GM23338 (cell line): Measurements from ENCODE around the gene SPEM2. TPM values are rescaled to one million over a fixed set of nuclear protein-coding genes. Genes with fewer than 3 reads are reported as not detected.

Source experiments
- ATAC-seq: fragments of 200-7000 bp; cut with Tn5 transposase; 3 replicates; pipeline ENCODE4 v1.9.1; 2020
- DNase-seq: peaks from one replicate; pipeline ENCODE4 v3.0.0-alpha.2; 2015; ENCODE audit warnings: low spot score
- H2AFZ ChIP-seq: fragments of 200-600 bp; sonication (generic); 2 replicates; pipeline ENCODE4 v1.8.0; 2016; ENCODE audit warnings: antibody characterized with exemption, mild to moderate bottlenecking, moderate library complexity
- H3F3A ChIP-seq: fragments of 200-600 bp; sonication (generic); replicated peaks from 2 replicates; pipeline ENCODE4 v1.8.0; 2017; ENCODE audit warnings: antibody characterized with exemption, mixed run types, low read depth
- H3K27ac ChIP-seq: fragments of 200-600 bp; sonication (generic); 2 replicates; pipeline ENCODE4 v1.6.1; 2016; ENCODE audit warnings: low read depth
- H3K27me3 ChIP-seq: fragments of 200-600 bp; sonication (generic); 2 replicates; pipeline ENCODE4 v1.8.0; 2016; ENCODE audit warnings: mild to moderate bottlenecking, mixed run types, moderate library complexity; ENCODE audit not compliant: insufficient read depth
- H3K36me3 ChIP-seq: fragments of 200-600 bp; sonication (generic); 2 replicates; pipeline ENCODE4 v1.8.0; 2016; ENCODE audit warnings: mild to moderate bottlenecking; ENCODE audit not compliant: insufficient read depth
- H3K4me1 ChIP-seq: fragments of 200-600 bp; sonication (generic); 2 replicates; pipeline ENCODE4 v1.8.0; 2016; ENCODE audit warnings: mild to moderate bottlenecking, moderate library complexity; ENCODE audit not compliant: insufficient read depth
- H3K4me2 ChIP-seq: fragments of 200-600 bp; sonication (generic); 2 replicates; pipeline ENCODE4 v1.7.1; 2017; ENCODE audit warnings: mixed run types
- H3K4me3 ChIP-seq: fragments of 200-600 bp; sonication (generic); 2 replicates; pipeline ENCODE4 v1.6.1; 2016; ENCODE audit warnings: mixed run types
- H3K79me2 ChIP-seq: fragments of 200-600 bp; sonication (generic); replicated peaks from 2 replicates; pipeline ENCODE4 v1.8.0; 2017; ENCODE audit warnings: mild to moderate bottlenecking; ENCODE audit not compliant: insufficient read depth
- H3K9me2 ChIP-seq: fragments of 200-600 bp; sonication (generic); 2 replicates; pipeline ENCODE4 v1.8.0; 2017; ENCODE audit not compliant: insufficient read depth
- H4K20me1 ChIP-seq: fragments of 200-600 bp; sonication (generic); replicated peaks from 2 replicates; pipeline ENCODE4 v1.8.0; 2017; ENCODE audit warnings: mild to moderate bottlenecking; ENCODE audit not compliant: insufficient read depth
- H3K27ac Mint-ChIP-seq: 2 replicates; pipeline ENCODE4 v1.8.0; 2020; ENCODE audit warnings: inconsistent platforms, mild to moderate bottlenecking, moderate library complexity, mixed read lengths
- H3K27me3 Mint-ChIP-seq: 3 replicates; pipeline ENCODE4 v1.8.0; 2022; ENCODE audit warnings: low read depth, mild to moderate bottlenecking, moderate library complexity, mixed read lengths, inconsistent platforms; ENCODE audit not compliant: insufficient read depth, poor library complexity
- H3K36me3 Mint-ChIP-seq: 3 replicates; pipeline ENCODE4 v1.8.0; 2021; ENCODE audit warnings: low read depth, mild to moderate bottlenecking, inconsistent platforms, moderate library complexity, mixed read lengths
- H3K4me1 Mint-ChIP-seq: 3 replicates; pipeline ENCODE4 v1.8.0; 2020; ENCODE audit warnings: mild to moderate bottlenecking, inconsistent platforms, mixed read lengths
- H3K4me3 Mint-ChIP-seq: 3 replicates; pipeline ENCODE4 v1.8.0; 2021; ENCODE audit warnings: moderate library complexity, mild to moderate bottlenecking, inconsistent platforms, mixed read lengths
- H3K9me3 Mint-ChIP-seq: 3 replicates; pipeline ENCODE4 v1.8.0; 2020; ENCODE audit warnings: moderate library complexity, mild to moderate bottlenecking, inconsistent platforms, mixed read lengths
- CREB1 ChIP-seq: fragments of 250-450 bp; sonication (Bioruptor Pico); IDR thresholded peaks from 2 replicates; pipeline ENCODE4 v1.5.0; 2020; ENCODE audit warnings: low read depth, mild to moderate bottlenecking, moderate library complexity
- CTCF ChIP-seq, 2 experiments: fragments of 200-600 bp in 1 of 2; sonication (generic) in 1 of 2; conservative IDR thresholded peaks; 2 replicates each; pipeline versions ENCODE4 v1.5.1 to v1.6.1; 2016 to 2017; ENCODE audit warnings: antibody characterized with exemption in 2 of 2, low read depth in 2 of 2, mild to moderate bottlenecking in 2 of 2, moderate library complexity in 1 of 2
- ETS1 ChIP-seq: IDR thresholded peaks from 2 replicates; pipeline ENCODE4 v1.6.1; 2016; ENCODE audit warnings: antibody characterized with exemption
- EZH2 ChIP-seq: fragments of 200-600 bp; sonication (generic); IDR thresholded peaks from one replicate; pipeline ENCODE4 v1.8.0; 2017; ENCODE audit warnings: antibody characterized with exemption, mild to moderate bottlenecking, low read depth; ENCODE audit not compliant: unreplicated experiment
- JUNB ChIP-seq: IDR thresholded peaks from one replicate; pipeline ENCODE4 v1.6.1; 2016; ENCODE audit warnings: antibody characterized with exemption; ENCODE audit not compliant: unreplicated experiment
- NANOG ChIP-seq: IDR thresholded peaks from 2 replicates; pipeline ENCODE4 v1.6.1; 2016; ENCODE audit warnings: antibody characterized with exemption, borderline replicate concordance
- REST ChIP-seq: IDR thresholded peaks from one replicate; pipeline ENCODE4 v1.6.1; 2018; ENCODE audit warnings: antibody characterized with exemption; ENCODE audit not compliant: unreplicated experiment
- STAT1 ChIP-seq: IDR thresholded peaks from one replicate; pipeline ENCODE4 v1.6.1; 2016; ENCODE audit warnings: antibody characterized with exemption; ENCODE audit not compliant: unreplicated experiment
- ZNF114 ChIP-seq: fragments of 250-450 bp; sonication (Bioruptor Pico); IDR thresholded peaks from 2 replicates; pipeline ENCODE4 v1.5.0; 2020; ENCODE audit warnings: mild to moderate bottlenecking, moderate library complexity
- ZNF462 ChIP-seq: fragments of 250-450 bp; sonication (Bioruptor Pico); IDR thresholded peaks from 2 replicates; pipeline ENCODE4 v1.5.0; 2020; ENCODE audit warnings: mild to moderate bottlenecking, moderate library complexity
- polyA plus RNA-seq: library from polyadenylated mRNA; unstranded; fragments of >200 nt; fragmentation: Nextera tagmentation; extraction: Ambion mirVana; gene quantifications from 2 replicates; pipeline ENCODE4 v1.2.1, GENCODE V29; 2016
- total RNA-seq: library from RNA; depleted of rRNA; stranded (reverse); fragments of >200 nt; shearing (Covaris generic); gene quantifications from 2 replicates; pipeline ENCODE4 v1.2.3, GENCODE V29; 2014

SPEM2 gene
- total and polyA plus RNA-seq, 2 experiments from 2014 or later, result not detected

GRCh38 chr17:7414837-7415236, 10.6 kb upstream of the SPEM2 start:
- Mint-ChIP-seq H3K27me3 (peaks cover 11% of the 10 kb centered on the region), H3K27ac (no peak overlapping the region), H3K4me3 (no peak overlapping the region), H3K9me3 (no peaks in the 10 kb centered on the region), H3K36me3 (peaks cover 28% of the 10 kb centered on the region), H3K4me1 (peaks cover 33% of the 10 kb centered on the region)
- no peak overlapping the region for H3K27ac ChIP-seq
- ATAC-seq, result no peak
- H3K79me2 ChIP-seq, result no peaks in the 10 kb centered on the region
- H3K4me2 ChIP-seq, result no peak overlapping the region
- H4K20me1 ChIP-seq, result no peaks in the 10 kb centered on the region; the same call in 1 of the 2 replicates
- no peaks in the 10 kb centered on the region for H3K27me3 ChIP-seq
- no peaks in the 10 kb centered on the region; the same call in 1 of the 2 replicates for H3K36me3 ChIP-seq
- H3K4me1 ChIP-seq, result no peaks in the 10 kb centered on the region
- no peak overlapping the region for H2AFZ ChIP-seq
- no peaks in the 10 kb centered on the region for H3K9me2 ChIP-seq
- no peak overlapping the region for H3K4me3 ChIP-seq
- TF ChIP-seq STAT1, result no peak
- no peak for TF ChIP-seq CTCF (conservative IDR thresholded peaks at IDR 0.05; ENCODE audit: low read depth in 2 of 2)
- TF ChIP-seq JUNB, result no peak
- TF ChIP-seq ZNF462 (CRISPR knock-in tag), result no peak
- TF ChIP-seq CREB1 (CRISPR knock-in tag), result no peak
- no peak for TF ChIP-seq NANOG
- no peak for TF ChIP-seq ZNF114 (CRISPR knock-in tag)
- TF ChIP-seq ETS1, result no peak
- TF ChIP-seq REST, result no peak
- no peak for TF ChIP-seq EZH2
- no peak for DNase-seq
- H3F3A ChIP-seq, result no peaks in the 10 kb centered on the region
